Right lobe of liver (tissue), 6 donors: ENCODE data around the gene CTTN. TPM values are rescaled to one million over a fixed set of nuclear protein-coding genes. Genes with fewer than 3 reads are reported as not detected.

Experiments used
- ATAC-seq, 4 donors: fragments of 200-7000 bp; cut with Tn5 transposase; one replicate each; pipeline ENCODE4 v1.9.1; 2020; ENCODE audit warnings: mild to moderate bottlenecking in 4 of 4, moderate library complexity in 4 of 4
- DNase-seq, 3 donors: peaks; one replicate each; pipeline ENCODE4 v3.0.0-alpha.2; 2020
- H3K27ac ChIP-seq, 3 donors: fragments of 200-600 bp; one replicate each; pipeline ENCODE4 v1.8.0; 2022
- H3K27me3 ChIP-seq, 2 donors: fragments of 200-600 bp; one replicate each; pipeline ENCODE4 v1.8.0; 2022
- H3K36me3 ChIP-seq, 4 donors: fragments of 200-600 bp; sonication (generic) in 1 of 4; one replicate each; pipeline versions ENCODE4 v1.5.1 to v1.8.0; 2017 to 2022; ENCODE audit warnings: control low read depth in 1 of 4
- H3K4me1 ChIP-seq, 4 donors: fragments of 200-600 bp; sonication (generic) in 1 of 4; one replicate each; pipeline versions ENCODE4 v1.5.1 to v1.8.0; 2017 to 2022; ENCODE audit warnings: control low read depth in 1 of 4
- H3K4me3 ChIP-seq, 3 donors: fragments of 200-600 bp; one replicate each; pipeline ENCODE4 v1.8.0; 2022
- H3K9me3 ChIP-seq, 4 donors: fragments of 200-600 bp; sonication (generic) in 1 of 4; one replicate each; pipeline versions ENCODE4 v1.5.1 to v1.8.0; 2017 to 2022; ENCODE audit warnings: control low read depth in 1 of 4
- POLR2A ChIP-seq: fragments of 450-650 bp; IDR thresholded peaks from one replicate; pipeline ENCODE4 v1.6.1; 2017; ENCODE audit warnings: antibody characterized with exemption, mild to moderate bottlenecking
- WGBS: methylation state at CpG from one replicate; pipeline ENCODE4 v1.1.6; 2018; ENCODE audit warnings: low coverage, low lambda C conversion rate; ENCODE audit not compliant: insufficient coverage; ENCODE audit errors: missing lambda C conversion rate; 5-methylcytosine and 5-hydroxymethylcytosine counted together
- intact Hi-C, 2 donors: fragments of 100-400 bp; cut with DNase I; formaldehyde crosslinking; loops; one replicate each; pipeline versions ENCODE4 v1.11.2 to v1.14.1; 2022
- total RNA-seq, 6 experiments: library from RNA; depleted of rRNA in 2 of 6; stranded (reverse); fragments of >200 nt in 2 of 6; fragmentation: NEBNext Ultra II Directional in 3 of 6; extraction: Animal tissue kit (Norgen Biotek cat#: 25700) in 3 of 6; gene quantifications; one replicate each; pipeline versions ENCODE4 v1.1.0 to v1.2.4, GENCODE V29; 2016 to 2023
- TF ChIP-seq, protein P1 (sequence below), 4 donors: fragments of 200-600 bp in 3 of 4; fragments of 450-650 bp in 1 of 4; IDR thresholded peaks; one replicate each; pipeline versions ENCODE4 v1.5.1 to v1.8.0; 2016 to 2022; ENCODE audit warnings: antibody characterized with exemption in 4 of 4, mild to moderate bottlenecking in 2 of 4
- donor health status: DM: no; HTN: yes; CAD: no.
- donor health status: DM: no; HTN: no; CAD: no.
- donor health status: DM: no; HTN: no; CAD: no.
- donor health status: DM: no; HTN: yes; CAD: no.
- donor health status: DM: no; HTN: yes; CAD: no.

Gene CTTN
- total RNA-seq, 6 experiments from 2014 or later, result 63.6 to 90.8 (median 78.5) TPM

DNA sequence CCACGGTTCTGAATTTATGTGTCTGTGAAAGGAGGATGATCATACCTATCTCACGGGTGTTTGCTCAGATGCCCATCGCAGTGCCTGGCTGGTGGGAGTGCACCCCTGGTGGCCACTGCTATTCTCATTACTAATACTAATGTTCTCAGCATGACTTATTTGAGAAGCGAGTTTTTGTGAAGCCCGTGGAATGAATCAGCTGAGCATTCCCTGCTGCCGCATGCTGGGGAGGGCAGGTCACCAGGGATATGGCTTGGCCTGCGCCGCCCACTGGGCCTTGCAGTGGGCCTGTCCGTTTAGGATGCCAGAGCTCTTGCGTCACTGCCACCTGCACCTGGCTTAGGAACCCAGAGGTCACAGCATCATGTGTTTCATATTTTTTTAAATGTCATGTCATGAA, 16.9 kb downstream of the CTTN start:
- H3K27ac ChIP-seq, result no peak overlapping the region
- no peak overlapping the region for H3K4me3 ChIP-seq
- WGBS, result 0% methylated on average over 1 of the region's 10 CpGs
- TF ChIP-seq, protein P1, sequence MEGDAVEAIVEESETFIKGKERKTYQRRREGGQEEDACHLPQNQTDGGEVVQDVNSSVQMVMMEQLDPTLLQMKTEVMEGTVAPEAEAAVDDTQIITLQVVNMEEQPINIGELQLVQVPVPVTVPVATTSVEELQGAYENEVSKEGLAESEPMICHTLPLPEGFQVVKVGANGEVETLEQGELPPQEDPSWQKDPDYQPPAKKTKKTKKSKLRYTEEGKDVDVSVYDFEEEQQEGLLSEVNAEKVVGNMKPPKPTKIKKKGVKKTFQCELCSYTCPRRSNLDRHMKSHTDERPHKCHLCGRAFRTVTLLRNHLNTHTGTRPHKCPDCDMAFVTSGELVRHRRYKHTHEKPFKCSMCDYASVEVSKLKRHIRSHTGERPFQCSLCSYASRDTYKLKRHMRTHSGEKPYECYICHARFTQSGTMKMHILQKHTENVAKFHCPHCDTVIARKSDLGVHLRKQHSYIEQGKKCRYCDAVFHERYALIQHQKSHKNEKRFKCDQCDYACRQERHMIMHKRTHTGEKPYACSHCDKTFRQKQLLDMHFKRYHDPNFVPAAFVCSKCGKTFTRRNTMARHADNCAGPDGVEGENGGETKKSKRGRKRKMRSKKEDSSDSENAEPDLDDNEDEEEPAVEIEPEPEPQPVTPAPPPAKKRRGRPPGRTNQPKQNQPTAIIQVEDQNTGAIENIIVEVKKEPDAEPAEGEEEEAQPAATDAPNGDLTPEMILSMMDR (IDR thresholded peaks at IDR 0.05), result no peak
- no peak for TF ChIP-seq POLR2A
- DNase-seq (no peak), ATAC-seq (peak in 1 of 4 donors; percentile 48)
- H3K36me3 ChIP-seq, result peaks cover 0 to 90% (median 23%) of the 10 kb centered on the region in 4 donors
- no peaks in the 10 kb centered on the region for H3K9me3 ChIP-seq
- no peaks in the 10 kb centered on the region for H3K4me1 ChIP-seq
- H3K27me3 ChIP-seq, result no peaks in the 10 kb centered on the region
- intact Hi-C loops, result no loop called here

DNA sequence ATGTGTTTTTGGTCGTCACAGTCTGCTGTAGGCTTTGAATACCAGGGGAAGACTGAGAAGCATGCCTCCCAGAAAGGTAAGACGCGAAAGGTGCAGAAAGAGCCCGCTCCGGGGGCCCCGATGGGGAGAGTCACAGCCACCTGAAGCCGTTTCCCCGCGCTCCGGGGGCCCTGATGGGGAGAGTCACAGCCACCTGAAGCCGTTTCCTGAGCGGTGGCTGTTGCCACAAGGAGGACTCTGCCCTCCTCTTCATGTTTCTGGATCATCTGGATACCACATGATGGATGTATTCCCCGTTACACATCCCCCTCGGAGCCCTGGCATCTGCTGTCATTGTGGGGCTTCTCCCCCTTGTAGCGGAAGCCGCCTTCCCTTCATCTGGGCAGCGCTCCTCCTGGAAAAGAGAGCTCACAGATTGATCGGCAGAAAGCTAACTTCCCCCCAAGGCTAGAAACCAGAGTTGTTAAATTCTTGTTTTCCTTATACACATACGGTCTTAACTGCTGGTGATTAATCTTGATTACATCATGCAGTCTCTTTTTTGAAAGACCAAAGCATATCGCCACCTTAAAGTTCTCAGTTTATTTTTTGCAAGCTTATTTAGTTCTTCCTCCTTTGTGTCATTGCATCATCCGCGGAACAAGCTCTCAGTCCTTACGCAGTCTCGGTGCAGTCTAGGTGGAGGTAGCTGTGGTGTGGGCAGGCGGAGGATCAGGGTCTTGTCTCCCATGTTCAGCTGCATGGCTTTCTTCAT, 17.5 kb downstream of the CTTN start:
- intact Hi-C loops, result no loop called here
- H3K4me3 ChIP-seq, result no peak overlapping the region
- WGBS, result 76% methylated on average over 20 of the region's 25 CpGs
- no peak for TF ChIP-seq POLR2A
- TF ChIP-seq, protein P1 (IDR thresholded peaks at IDR 0.05), result no peak
- H3K4me1 ChIP-seq, result no peaks in the 10 kb centered on the region
- DNase-seq, result no peak
- H3K27me3 ChIP-seq, result no peaks in the 10 kb centered on the region
- no peak overlapping the region for H3K27ac ChIP-seq
- H3K9me3 ChIP-seq, result no peaks in the 10 kb centered on the region
- H3K36me3 ChIP-seq, result peaks cover 0 to 90% (median 22%) of the 10 kb centered on the region in 4 donors
- ATAC-seq, result peak in 1 of 4 donors; percentile 16

DNA sequence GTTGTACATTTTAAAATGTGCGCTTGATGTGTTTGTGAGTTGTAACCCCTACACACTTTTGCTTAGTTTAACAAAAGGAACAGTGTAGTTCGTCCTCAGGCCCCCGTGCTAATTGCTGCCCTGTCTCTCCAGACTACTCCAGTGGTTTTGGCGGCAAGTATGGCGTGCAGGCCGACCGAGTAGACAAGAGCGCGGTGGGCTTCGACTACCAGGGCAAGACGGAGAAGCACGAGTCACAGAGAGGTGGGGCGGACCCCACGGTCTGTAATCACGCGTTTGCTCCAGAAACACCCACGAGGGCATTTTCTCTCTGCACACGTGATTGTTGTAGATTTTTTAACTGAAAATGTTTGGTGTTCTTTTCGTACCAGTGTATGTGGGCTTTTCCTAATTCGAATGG, 18.6 kb downstream of the CTTN start:
- no peak for ATAC-seq
- intact Hi-C loops, result no loop called here
- 95% methylated on average over 20 of the region's 20 CpGs for WGBS
- H3K9me3 ChIP-seq, result no peaks in the 10 kb centered on the region
- no peak overlapping the region for H3K27ac ChIP-seq
- H3K36me3 ChIP-seq, result peaks cover 0 to 89% (median 20%) of the 10 kb centered on the region in 4 donors
- TF ChIP-seq POLR2A, result no peak
- TF ChIP-seq, protein P1 (IDR thresholded peaks at IDR 0.05), result no peak
- H3K4me3 ChIP-seq, result no peak overlapping the region
- no peaks in the 10 kb centered on the region for H3K27me3 ChIP-seq
- DNase-seq, result no peak
- H3K4me1 ChIP-seq, result no peaks in the 10 kb centered on the region

DNA sequence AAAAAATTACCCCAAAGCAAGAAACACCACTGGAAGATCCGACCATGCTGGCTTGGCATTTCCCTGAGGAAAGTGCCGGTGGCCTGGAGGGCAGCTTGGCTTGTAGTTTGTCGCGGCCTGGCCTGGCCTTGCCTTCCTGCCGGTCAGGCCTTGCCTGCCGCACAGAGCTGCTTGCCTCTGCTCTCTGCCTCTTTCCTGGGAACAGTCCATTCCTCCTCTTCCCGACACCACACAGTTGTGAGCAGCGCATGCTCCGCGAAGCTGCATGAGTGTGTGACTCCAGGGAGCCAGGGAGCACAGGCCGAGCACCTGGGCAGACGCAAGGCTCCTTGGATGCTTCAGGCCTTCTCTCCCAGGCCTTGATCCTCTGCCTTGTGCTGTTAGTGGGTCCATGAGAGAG, 19.8 kb downstream of the CTTN start:
- no peak for TF ChIP-seq POLR2A
- TF ChIP-seq, protein P1 (IDR thresholded peaks at IDR 0.05), result no peak
- Histone ChIP-seq H3K27ac (no peak overlapping the region), H3K9me3 (no peaks in the 10 kb centered on the region), H3K4me1 (no peaks in the 10 kb centered on the region), H3K36me3 (peaks cover 0 to 90% (median 20%) of the 10 kb centered on the region in 4 donors), H3K4me3 (no peak overlapping the region), H3K27me3 (no peaks in the 10 kb centered on the region)
- no peak for DNase-seq
- intact Hi-C loops, result no loop called here
- 93% methylated on average over 5 of the region's 12 CpGs for WGBS
- ATAC-seq, result no peak
